GM23338 (cell line): Measurements from ENCODE around the gene LMOD3. TPM values are rescaled to one million over a fixed set of nuclear protein-coding genes. Genes with fewer than 3 reads are reported as not detected.

Experiments used
- ATAC-seq: fragments of 200-7000 bp; cut with Tn5 transposase; 3 replicates; pipeline ENCODE4 v1.9.1; 2020
- DNase-seq: peaks from one replicate; pipeline ENCODE4 v3.0.0-alpha.2; 2015; ENCODE audit warnings: low spot score
- H2AFZ ChIP-seq: fragments of 200-600 bp; sonication (generic); 2 replicates; pipeline ENCODE4 v1.8.0; 2016; ENCODE audit warnings: antibody characterized with exemption, mild to moderate bottlenecking, moderate library complexity
- H3F3A ChIP-seq: fragments of 200-600 bp; sonication (generic); replicated peaks from 2 replicates; pipeline ENCODE4 v1.8.0; 2017; ENCODE audit warnings: antibody characterized with exemption, mixed run types, low read depth
- H3K27ac ChIP-seq: fragments of 200-600 bp; sonication (generic); 2 replicates; pipeline ENCODE4 v1.6.1; 2016; ENCODE audit warnings: low read depth
- H3K27me3 ChIP-seq: fragments of 200-600 bp; sonication (generic); 2 replicates; pipeline ENCODE4 v1.8.0; 2016; ENCODE audit warnings: mild to moderate bottlenecking, mixed run types, moderate library complexity; ENCODE audit not compliant: insufficient read depth
- H3K36me3 ChIP-seq: fragments of 200-600 bp; sonication (generic); 2 replicates; pipeline ENCODE4 v1.8.0; 2016; ENCODE audit warnings: mild to moderate bottlenecking; ENCODE audit not compliant: insufficient read depth
- H3K4me1 ChIP-seq: fragments of 200-600 bp; sonication (generic); 2 replicates; pipeline ENCODE4 v1.8.0; 2016; ENCODE audit warnings: mild to moderate bottlenecking, moderate library complexity; ENCODE audit not compliant: insufficient read depth
- H3K4me2 ChIP-seq: fragments of 200-600 bp; sonication (generic); 2 replicates; pipeline ENCODE4 v1.7.1; 2017; ENCODE audit warnings: mixed run types
- H3K4me3 ChIP-seq: fragments of 200-600 bp; sonication (generic); 2 replicates; pipeline ENCODE4 v1.6.1; 2016; ENCODE audit warnings: mixed run types
- H3K79me2 ChIP-seq: fragments of 200-600 bp; sonication (generic); replicated peaks from 2 replicates; pipeline ENCODE4 v1.8.0; 2017; ENCODE audit warnings: mild to moderate bottlenecking; ENCODE audit not compliant: insufficient read depth
- H3K9me2 ChIP-seq: fragments of 200-600 bp; sonication (generic); 2 replicates; pipeline ENCODE4 v1.8.0; 2017; ENCODE audit not compliant: insufficient read depth
- H4K20me1 ChIP-seq: fragments of 200-600 bp; sonication (generic); replicated peaks from 2 replicates; pipeline ENCODE4 v1.8.0; 2017; ENCODE audit warnings: mild to moderate bottlenecking; ENCODE audit not compliant: insufficient read depth
- H3K27ac Mint-ChIP-seq: 2 replicates; pipeline ENCODE4 v1.8.0; 2020; ENCODE audit warnings: inconsistent platforms, mild to moderate bottlenecking, moderate library complexity, mixed read lengths
- H3K27me3 Mint-ChIP-seq: 3 replicates; pipeline ENCODE4 v1.8.0; 2022; ENCODE audit warnings: low read depth, mild to moderate bottlenecking, moderate library complexity, mixed read lengths, inconsistent platforms; ENCODE audit not compliant: insufficient read depth, poor library complexity
- H3K36me3 Mint-ChIP-seq: 3 replicates; pipeline ENCODE4 v1.8.0; 2021; ENCODE audit warnings: low read depth, mild to moderate bottlenecking, inconsistent platforms, moderate library complexity, mixed read lengths
- H3K4me1 Mint-ChIP-seq: 3 replicates; pipeline ENCODE4 v1.8.0; 2020; ENCODE audit warnings: mild to moderate bottlenecking, inconsistent platforms, mixed read lengths
- H3K4me3 Mint-ChIP-seq: 3 replicates; pipeline ENCODE4 v1.8.0; 2021; ENCODE audit warnings: moderate library complexity, mild to moderate bottlenecking, inconsistent platforms, mixed read lengths
- H3K9me3 Mint-ChIP-seq: 3 replicates; pipeline ENCODE4 v1.8.0; 2020; ENCODE audit warnings: moderate library complexity, mild to moderate bottlenecking, inconsistent platforms, mixed read lengths
- CREB1 ChIP-seq: fragments of 250-450 bp; sonication (Bioruptor Pico); IDR thresholded peaks from 2 replicates; pipeline ENCODE4 v1.5.0; 2020; ENCODE audit warnings: low read depth, mild to moderate bottlenecking, moderate library complexity
- EZH2 ChIP-seq: fragments of 200-600 bp; sonication (generic); IDR thresholded peaks from one replicate; pipeline ENCODE4 v1.8.0; 2017; ENCODE audit warnings: antibody characterized with exemption, mild to moderate bottlenecking, low read depth; ENCODE audit not compliant: unreplicated experiment
- EZH2phosphoT487 ChIP-seq: fragments of 200-600 bp; sonication (generic); IDR thresholded peaks from one replicate; pipeline ENCODE4 v1.8.1; 2018; ENCODE audit warnings: antibody characterized with exemption; ENCODE audit not compliant: unreplicated experiment
- NANOG ChIP-seq: IDR thresholded peaks from 2 replicates; pipeline ENCODE4 v1.6.1; 2016; ENCODE audit warnings: antibody characterized with exemption, borderline replicate concordance
- POLR2AphosphoS5 ChIP-seq: IDR thresholded peaks from 2 replicates; pipeline ENCODE4 v1.6.1; 2016; ENCODE audit warnings: antibody characterized with exemption, low read depth
- polyA plus RNA-seq: library from polyadenylated mRNA; unstranded; fragments of >200 nt; fragmentation: Nextera tagmentation; extraction: Ambion mirVana; gene quantifications from 2 replicates; pipeline ENCODE4 v1.2.1, GENCODE V29; 2016
- total RNA-seq: library from RNA; depleted of rRNA; stranded (reverse); fragments of >200 nt; shearing (Covaris generic); gene quantifications from 2 replicates; pipeline ENCODE4 v1.2.3, GENCODE V29; 2014
- TF ChIP-seq, protein P1 (sequence below): IDR thresholded peaks from 2 replicates; pipeline ENCODE4 v1.6.1; 2016; ENCODE audit warnings: antibody characterized with exemption
- TF ChIP-seq, protein P2 (sequence below), 2 experiments: fragments of 200-600 bp in 1 of 2; sonication (generic) in 1 of 2; conservative IDR thresholded peaks; 2 replicates each; pipeline versions ENCODE4 v1.5.1 to v1.6.1; 2016 to 2017; ENCODE audit warnings: antibody characterized with exemption in 2 of 2, low read depth in 2 of 2, mild to moderate bottlenecking in 2 of 2, moderate library complexity in 1 of 2
- TF ChIP-seq, protein P3 (sequence below): fragments of 250-450 bp; sonication (Bioruptor Pico); IDR thresholded peaks from 2 replicates; pipeline ENCODE4 v1.5.0; 2020; ENCODE audit warnings: mild to moderate bottlenecking, moderate library complexity

LMOD3 gene
- total and polyA plus RNA-seq, 2 experiments from 2014 or later, result 0.06 TPM; not detected in 1

DNA sequence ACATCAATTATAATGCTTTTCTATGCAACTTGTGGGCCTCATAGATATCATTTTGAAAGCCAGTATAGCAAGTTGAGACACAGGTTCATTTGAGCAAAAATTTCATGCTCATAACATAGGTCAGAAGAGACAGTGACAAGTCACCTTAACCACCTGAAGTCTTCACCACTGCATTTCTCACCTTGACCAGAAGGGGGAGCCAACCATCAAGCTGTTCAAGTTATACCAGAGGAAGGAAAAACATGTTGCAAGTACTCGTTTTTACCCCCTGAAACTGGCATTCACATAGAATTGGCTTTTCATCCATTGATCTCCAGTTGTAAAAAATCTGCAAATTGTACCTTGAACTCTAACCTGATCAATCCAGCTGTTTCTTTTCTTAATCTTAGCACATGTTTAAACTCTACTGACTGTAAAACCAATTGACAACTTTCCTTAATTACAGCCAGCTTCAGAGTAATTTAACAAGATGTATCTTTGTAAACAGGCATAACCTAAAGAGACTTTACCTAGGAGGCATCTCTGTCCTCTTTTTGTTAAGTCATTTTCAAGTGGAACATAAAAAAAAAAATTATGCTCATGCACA lies 1.4 kb downstream of the LMOD3 start:
- DNase-seq, result peak; percentile 87
- Mint-ChIP-seq H3K27me3 (no peaks in the 10 kb centered on the region), H3K4me1 (peaks cover 2% of the 10 kb centered on the region; the same call in 2 of the 3 replicates), H3K36me3 (no peaks in the 10 kb centered on the region), H3K4me3 (no peak overlapping the region), H3K27ac (no peak overlapping the region), H3K9me3 (no peaks in the 10 kb centered on the region)
- Histone ChIP-seq H3F3A (no peaks in the 10 kb centered on the region), H3K36me3 (no peaks in the 10 kb centered on the region), H2AFZ (no peak overlapping the region), H3K9me2 (no peaks in the 10 kb centered on the region), H3K4me2 (no peak overlapping the region), H3K4me3 (no peak overlapping the region), H3K79me2 (no peaks in the 10 kb centered on the region), H3K27me3 (no peaks in the 10 kb centered on the region), H4K20me1 (no peaks in the 10 kb centered on the region), H3K4me1 (peaks cover 3% of the 10 kb centered on the region; the same call in 1 of the 2 replicates), H3K27ac (no peak overlapping the region)
- TF ChIP-seq, protein P1, sequence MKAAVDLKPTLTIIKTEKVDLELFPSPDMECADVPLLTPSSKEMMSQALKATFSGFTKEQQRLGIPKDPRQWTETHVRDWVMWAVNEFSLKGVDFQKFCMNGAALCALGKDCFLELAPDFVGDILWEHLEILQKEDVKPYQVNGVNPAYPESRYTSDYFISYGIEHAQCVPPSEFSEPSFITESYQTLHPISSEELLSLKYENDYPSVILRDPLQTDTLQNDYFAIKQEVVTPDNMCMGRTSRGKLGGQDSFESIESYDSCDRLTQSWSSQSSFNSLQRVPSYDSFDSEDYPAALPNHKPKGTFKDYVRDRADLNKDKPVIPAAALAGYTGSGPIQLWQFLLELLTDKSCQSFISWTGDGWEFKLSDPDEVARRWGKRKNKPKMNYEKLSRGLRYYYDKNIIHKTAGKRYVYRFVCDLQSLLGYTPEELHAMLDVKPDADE, result no peak
- TF ChIP-seq, protein P2, sequence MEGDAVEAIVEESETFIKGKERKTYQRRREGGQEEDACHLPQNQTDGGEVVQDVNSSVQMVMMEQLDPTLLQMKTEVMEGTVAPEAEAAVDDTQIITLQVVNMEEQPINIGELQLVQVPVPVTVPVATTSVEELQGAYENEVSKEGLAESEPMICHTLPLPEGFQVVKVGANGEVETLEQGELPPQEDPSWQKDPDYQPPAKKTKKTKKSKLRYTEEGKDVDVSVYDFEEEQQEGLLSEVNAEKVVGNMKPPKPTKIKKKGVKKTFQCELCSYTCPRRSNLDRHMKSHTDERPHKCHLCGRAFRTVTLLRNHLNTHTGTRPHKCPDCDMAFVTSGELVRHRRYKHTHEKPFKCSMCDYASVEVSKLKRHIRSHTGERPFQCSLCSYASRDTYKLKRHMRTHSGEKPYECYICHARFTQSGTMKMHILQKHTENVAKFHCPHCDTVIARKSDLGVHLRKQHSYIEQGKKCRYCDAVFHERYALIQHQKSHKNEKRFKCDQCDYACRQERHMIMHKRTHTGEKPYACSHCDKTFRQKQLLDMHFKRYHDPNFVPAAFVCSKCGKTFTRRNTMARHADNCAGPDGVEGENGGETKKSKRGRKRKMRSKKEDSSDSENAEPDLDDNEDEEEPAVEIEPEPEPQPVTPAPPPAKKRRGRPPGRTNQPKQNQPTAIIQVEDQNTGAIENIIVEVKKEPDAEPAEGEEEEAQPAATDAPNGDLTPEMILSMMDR (conservative IDR thresholded peaks at IDR 0.05; ENCODE audit: low read depth in 2 of 2), result peak; percentile 95 to 96
- ATAC-seq, result peak; percentile 79

DNA sequence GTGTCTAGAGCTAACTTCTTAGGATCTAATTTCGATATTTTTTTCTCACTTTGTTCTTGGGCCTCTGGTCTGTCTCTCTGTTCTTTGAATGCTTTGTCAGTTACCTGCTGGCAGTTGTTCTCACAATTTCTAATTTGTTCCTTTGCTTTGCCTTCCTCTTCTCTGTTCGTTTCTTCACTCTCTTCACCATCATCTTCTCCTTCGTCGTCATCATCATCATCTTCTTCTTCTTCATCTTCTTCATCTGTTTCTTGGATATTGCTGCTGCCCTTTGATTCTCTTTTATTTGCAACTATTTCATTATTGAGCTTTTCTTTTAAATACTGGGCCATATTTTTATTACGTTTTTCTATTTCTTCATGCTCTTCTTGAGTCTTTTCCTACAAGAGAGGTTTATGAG lies 2.7 kb downstream of the LMOD3 start:
- TF ChIP-seq, protein P1, result no peak
- no peak for TF ChIP-seq POLR2AphosphoS5
- TF ChIP-seq EZH2phosphoT487, result no peak
- TF ChIP-seq, protein P3, sequence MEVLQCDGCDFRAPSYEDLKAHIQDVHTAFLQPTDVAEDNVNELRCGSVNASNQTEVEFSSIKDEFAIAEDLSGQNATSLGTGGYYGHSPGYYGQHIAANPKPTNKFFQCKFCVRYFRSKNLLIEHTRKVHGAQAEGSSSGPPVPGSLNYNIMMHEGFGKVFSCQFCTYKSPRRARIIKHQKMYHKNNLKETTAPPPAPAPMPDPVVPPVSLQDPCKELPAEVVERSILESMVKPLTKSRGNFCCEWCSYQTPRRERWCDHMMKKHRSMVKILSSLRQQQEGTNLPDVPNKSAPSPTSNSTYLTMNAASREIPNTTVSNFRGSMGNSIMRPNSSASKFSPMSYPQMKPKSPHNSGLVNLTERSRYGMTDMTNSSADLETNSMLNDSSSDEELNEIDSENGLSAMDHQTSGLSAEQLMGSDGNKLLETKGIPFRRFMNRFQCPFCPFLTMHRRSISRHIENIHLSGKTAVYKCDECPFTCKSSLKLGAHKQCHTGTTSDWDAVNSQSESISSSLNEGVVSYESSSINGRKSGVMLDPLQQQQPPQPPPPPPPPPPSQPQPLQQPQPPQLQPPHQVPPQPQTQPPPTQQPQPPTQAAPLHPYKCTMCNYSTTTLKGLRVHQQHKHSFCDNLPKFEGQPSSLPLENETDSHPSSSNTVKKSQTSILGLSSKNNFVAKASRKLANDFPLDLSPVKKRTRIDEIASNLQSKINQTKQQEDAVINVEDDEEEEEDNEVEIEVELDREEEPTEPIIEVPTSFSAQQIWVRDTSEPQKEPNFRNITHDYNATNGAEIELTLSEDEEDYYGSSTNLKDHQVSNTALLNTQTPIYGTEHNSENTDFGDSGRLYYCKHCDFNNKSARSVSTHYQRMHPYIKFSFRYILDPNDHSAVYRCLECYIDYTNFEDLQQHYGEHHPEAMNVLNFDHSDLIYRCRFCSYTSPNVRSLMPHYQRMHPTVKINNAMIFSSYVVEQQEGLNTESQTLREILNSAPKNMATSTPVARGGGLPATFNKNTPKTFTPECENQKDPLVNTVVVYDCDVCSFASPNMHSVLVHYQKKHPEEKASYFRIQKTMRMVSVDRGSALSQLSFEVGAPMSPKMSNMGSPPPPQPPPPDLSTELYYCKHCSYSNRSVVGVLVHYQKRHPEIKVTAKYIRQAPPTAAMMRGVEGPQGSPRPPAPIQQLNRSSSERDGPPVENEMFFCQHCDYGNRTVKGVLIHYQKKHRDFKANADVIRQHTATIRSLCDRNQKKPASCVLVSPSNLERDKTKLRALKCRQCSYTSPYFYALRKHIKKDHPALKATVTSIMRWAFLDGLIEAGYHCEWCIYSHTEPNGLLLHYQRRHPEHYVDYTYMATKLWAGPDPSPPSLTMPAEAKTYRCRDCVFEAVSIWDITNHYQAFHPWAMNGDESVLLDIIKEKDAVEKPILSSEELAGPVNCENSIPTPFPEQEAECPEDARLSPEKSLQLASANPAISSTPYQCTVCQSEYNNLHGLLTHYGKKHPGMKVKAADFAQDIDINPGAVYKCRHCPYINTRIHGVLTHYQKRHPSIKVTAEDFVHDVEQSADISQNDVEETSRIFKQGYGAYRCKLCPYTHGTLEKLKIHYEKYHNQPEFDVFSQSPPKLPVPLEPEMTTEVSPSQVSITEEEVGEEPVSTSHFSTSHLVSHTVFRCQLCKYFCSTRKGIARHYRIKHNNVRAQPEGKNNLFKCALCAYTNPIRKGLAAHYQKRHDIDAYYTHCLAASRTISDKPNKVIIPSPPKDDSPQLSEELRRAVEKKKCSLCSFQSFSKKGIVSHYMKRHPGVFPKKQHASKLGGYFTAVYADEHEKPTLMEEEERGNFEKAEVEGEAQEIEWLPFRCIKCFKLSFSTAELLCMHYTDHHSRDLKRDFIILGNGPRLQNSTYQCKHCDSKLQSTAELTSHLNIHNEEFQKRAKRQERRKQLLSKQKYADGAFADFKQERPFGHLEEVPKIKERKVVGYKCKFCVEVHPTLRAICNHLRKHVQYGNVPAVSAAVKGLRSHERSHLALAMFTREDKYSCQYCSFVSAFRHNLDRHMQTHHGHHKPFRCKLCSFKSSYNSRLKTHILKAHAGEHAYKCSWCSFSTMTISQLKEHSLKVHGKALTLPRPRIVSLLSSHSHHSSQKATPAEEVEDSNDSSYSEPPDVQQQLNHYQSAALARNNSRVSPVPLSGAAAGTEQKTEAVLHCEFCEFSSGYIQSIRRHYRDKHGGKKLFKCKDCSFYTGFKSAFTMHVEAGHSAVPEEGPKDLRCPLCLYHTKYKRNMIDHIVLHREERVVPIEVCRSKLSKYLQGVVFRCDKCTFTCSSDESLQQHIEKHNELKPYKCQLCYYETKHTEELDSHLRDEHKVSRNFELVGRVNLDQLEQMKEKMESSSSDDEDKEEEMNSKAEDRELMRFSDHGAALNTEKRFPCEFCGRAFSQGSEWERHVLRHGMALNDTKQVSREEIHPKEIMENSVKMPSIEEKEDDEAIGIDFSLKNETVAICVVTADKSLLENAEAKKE, result no peak
- TF ChIP-seq CREB1 (CRISPR knock-in tag), result no peak
- TF ChIP-seq NANOG, result no peak
- no peak for TF ChIP-seq EZH2
- Mint-ChIP-seq H3K4me3 (no peak overlapping the region), H3K27ac (no peak overlapping the region), H3K36me3 (no peaks in the 10 kb centered on the region), H3K4me1 (peaks cover 2% of the 10 kb centered on the region; the same call in 2 of the 3 replicates), H3K9me3 (no peaks in the 10 kb centered on the region), H3K27me3 (no peaks in the 10 kb centered on the region)
- Histone ChIP-seq H4K20me1 (no peaks in the 10 kb centered on the region), H3K36me3 (no peaks in the 10 kb centered on the region), H2AFZ (no peak overlapping the region), H3K27me3 (no peaks in the 10 kb centered on the region), H3K79me2 (no peaks in the 10 kb centered on the region), H3F3A (no peaks in the 10 kb centered on the region), H3K4me3 (no peak overlapping the region), H3K27ac (no peak overlapping the region), H3K4me1 (peaks cover 1% of the 10 kb centered on the region; the same call in 1 of the 2 replicates), H3K4me2 (no peak overlapping the region), H3K9me2 (no peaks in the 10 kb centered on the region)
- ATAC-seq, result no peak
- DNase-seq, result no peak
